Measurements from ENCODE around the gene PAN2. TPM values are rescaled to one million over a fixed set of nuclear protein-coding genes. Genes with fewer than 3 reads are reported as not detected.

Gene PAN2
- total RNA-seq, 1 experiment from 2014 or later: 29.0 TPM

DNA sequence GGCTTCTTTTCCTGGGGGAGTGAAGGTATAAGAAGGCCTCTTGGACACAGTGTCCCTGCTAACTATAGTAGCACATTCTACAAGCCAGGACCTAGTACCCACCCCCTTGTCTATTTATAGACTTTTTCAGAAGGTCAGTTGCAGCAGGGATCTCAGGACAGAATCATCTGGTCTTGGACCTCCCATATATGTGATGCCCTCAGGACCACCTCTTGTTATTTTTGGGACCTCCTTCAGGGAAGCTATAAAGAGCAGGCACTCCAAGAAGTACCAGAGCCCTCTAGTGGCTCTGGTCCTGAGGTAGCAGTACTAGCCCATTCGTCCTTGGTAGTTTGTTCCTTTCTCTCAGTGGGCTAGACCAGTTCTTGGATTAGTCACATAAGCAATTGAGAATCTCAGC lies 62.8 kb downstream of the PAN2 start:
- DNase-seq (ENCODE audit: low read depth): peak; percentile 45

DNA sequence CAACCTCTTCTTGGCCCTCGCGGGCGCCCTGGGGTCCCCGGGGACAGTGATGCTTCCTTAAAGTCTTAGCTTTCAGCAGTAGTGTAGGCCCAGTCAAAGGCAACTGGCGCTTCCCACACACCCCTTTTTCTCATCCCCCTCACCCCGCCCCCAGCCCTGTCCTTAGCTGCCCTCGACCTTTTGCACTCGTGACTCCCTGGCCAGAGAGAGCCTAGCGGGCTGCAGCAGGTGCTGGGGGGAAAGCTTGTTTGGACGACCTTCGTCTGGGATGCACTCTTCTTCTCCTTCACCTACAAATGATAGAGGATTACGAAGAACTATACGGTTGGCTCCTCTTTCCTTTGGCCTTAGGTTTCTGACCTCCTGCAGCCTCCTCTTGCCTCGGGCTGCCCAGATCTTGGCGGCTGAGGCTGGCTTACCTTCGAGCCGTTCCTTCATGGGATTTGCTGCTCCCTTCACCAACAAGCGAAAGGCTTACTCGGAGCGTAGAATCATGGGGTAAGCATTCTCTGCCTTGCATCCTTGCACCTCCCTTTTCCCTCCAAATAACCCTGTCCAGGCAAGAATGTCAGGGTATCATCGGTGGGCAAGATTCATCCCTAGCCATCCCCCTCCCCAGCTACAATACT lies 66.2 kb downstream of the PAN2 start:
- DNase-seq (ENCODE audit: low read depth): peak; percentile 70

DNA sequence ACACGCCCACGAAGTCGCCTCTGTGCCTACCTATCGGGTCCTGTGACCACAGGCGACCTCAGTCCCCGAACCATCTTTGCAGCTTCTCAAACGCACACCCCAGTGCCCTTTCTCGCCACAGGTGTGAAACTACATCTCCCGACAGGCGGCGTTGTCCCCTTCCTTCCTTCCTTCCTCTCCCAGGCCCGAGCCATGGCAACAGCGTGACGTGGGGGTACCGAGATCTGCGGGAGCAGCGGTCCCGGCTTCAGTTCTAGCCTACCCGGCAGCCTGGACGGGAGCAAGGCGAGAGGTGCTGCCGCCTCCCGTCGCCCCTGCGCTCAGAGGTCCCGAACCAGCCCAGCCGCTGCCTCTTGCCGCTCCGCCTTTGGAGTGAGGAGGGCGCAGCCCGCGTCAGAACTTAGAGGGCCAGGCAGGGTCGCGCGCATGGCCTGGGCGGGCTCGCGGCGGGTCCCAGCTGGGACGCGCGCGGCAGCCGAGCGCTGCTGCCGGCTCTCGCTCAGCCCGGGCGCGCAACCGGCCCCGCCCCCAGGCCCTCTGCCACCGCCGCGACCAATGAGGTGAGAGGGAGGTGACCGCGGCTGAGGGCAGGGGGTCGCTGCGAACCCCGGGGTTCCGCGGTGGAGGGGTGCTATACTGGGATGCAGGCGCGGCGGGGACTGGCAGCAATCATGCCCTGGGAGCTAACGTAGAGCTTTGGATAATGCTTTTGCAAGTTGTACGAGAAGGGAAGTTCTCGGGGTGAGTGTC lies 66.9 kb downstream of the PAN2 start, which contains the start of gene COQ10A:
Gene COQ10A, plus strand, starts transcription at position 250 of the 750 bp plus-strand sequence. Its CDS starts 177 bp downstream, at position 427.
- DNase-seq (ENCODE audit: low read depth): peak; percentile 86

Other genes starting within 250 kb of the PAN2 start
- 247 and 307 TPM in 2 replicates for gene PA2G4, start 229.4 kb downstream of the PAN2 start, total RNA-seq (2014; rRNA removed)
- 1,853 and 1,922 TPM in 2 replicates for gene RPL41, start 217.4 kb downstream of the PAN2 start, total RNA-seq (2014; rRNA removed)
- 3.6 and 3.8 TPM in 2 replicates for gene ZC3H10, start 215.7 kb downstream of the PAN2 start, total RNA-seq (2014; rRNA removed)
- gene ESYT1, start 205.7 kb downstream of the PAN2 start, total RNA-seq (2014; rRNA removed): 169 and 173 TPM in 2 replicates
- 130 and 136 TPM in 2 replicates for gene MYL6B, start 181.4 kb downstream of the PAN2 start, total RNA-seq (2014; rRNA removed)
- 1,787 and 1,859 TPM in 2 replicates for gene MYL6, start 175.6 kb downstream of the PAN2 start, total RNA-seq (2014; rRNA removed)
- 41.6 and 60.4 TPM in 2 replicates for gene SMARCC2, start 144.5 kb downstream of the PAN2 start, total RNA-seq (2014; rRNA removed)
- 50.3 and 52.8 TPM in 2 replicates for gene RNF41, start 112.1 kb downstream of the PAN2 start, total RNA-seq (2014; rRNA removed)
- 47.1 and 57.1 TPM in 2 replicates for gene NABP2, start 109.7 kb downstream of the PAN2 start, total RNA-seq (2014; rRNA removed)
- not detected in 2 replicates for gene SLC39A5, start 103.9 kb downstream of the PAN2 start, total RNA-seq (2014; rRNA removed)
- 32.6 and 36.9 TPM in 2 replicates for gene ANKRD52, start 75.6 kb downstream of the PAN2 start, total RNA-seq (2014; rRNA removed)
- gene COQ10A, start 67.1 kb downstream of the PAN2 start, total RNA-seq (2014; rRNA removed): 16.5 and 20.8 TPM in 2 replicates
- gene CS, start 33.7 kb downstream of the PAN2 start, total RNA-seq (2014; rRNA removed): 156 and 159 TPM in 2 replicates
- 96.3 and 118 TPM in 2 replicates for gene CNPY2, start 18.0 kb downstream of the PAN2 start, total RNA-seq (2014; rRNA removed)
- 0.29 TPM in 1 of 2 replicates, not detected in the other for gene IL23A, start 4.9 kb upstream of the PAN2 start, total RNA-seq (2014; rRNA removed)
- 111 and 187 TPM in 2 replicates for gene STAT2, start 26.1 kb upstream of the PAN2 start, total RNA-seq (2014; rRNA removed)
- not detected in 2 replicates for gene APOF, start 28.9 kb upstream of the PAN2 start, total RNA-seq (2014; rRNA removed)
- gene TIMELESS, start 115.4 kb upstream of the PAN2 start, total RNA-seq (2014; rRNA removed): 25.3 and 25.9 TPM in 2 replicates
- gene MIP, start 120.7 kb upstream of the PAN2 start, total RNA-seq (2014; rRNA removed): not detected in 2 replicates
- gene SPRYD4, start 134.6 kb upstream of the PAN2 start, total RNA-seq (2014; rRNA removed): 2.1 and 2.6 TPM in 2 replicates
- gene GLS2, start 154.2 kb upstream of the PAN2 start, total RNA-seq (2014; rRNA removed): not detected in 2 replicates
- gene RBMS2, start 187.8 kb upstream of the PAN2 start, total RNA-seq (2014; rRNA removed): 12.1 and 13.0 TPM in 2 replicates

All from LHCN-M2 (cell line).